ENCODE results near the gene CSNK1G3.

DNA sequence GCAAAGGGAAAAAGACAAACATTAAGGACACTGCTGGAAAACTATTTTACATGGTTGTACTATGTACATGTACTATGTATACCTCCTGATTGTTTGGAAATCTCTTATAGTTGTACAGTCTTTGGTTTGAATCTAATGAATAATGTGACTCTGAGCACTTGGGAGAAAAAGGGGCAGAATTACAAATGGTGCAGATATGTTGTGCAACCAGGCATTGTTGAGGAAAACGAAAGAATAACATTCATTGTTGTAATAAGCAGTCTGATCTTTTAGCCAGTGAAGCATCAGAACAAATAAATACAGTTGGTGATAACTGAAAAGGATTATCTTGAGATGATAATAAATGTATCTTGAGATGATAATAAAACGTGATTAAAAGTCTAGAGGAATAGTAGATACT, 87.2 kb downstream of the CSNK1G3 start:
- TF ChIP-seq, protein P1, sequence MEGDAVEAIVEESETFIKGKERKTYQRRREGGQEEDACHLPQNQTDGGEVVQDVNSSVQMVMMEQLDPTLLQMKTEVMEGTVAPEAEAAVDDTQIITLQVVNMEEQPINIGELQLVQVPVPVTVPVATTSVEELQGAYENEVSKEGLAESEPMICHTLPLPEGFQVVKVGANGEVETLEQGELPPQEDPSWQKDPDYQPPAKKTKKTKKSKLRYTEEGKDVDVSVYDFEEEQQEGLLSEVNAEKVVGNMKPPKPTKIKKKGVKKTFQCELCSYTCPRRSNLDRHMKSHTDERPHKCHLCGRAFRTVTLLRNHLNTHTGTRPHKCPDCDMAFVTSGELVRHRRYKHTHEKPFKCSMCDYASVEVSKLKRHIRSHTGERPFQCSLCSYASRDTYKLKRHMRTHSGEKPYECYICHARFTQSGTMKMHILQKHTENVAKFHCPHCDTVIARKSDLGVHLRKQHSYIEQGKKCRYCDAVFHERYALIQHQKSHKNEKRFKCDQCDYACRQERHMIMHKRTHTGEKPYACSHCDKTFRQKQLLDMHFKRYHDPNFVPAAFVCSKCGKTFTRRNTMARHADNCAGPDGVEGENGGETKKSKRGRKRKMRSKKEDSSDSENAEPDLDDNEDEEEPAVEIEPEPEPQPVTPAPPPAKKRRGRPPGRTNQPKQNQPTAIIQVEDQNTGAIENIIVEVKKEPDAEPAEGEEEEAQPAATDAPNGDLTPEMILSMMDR (IDR thresholded peaks at IDR 0.05) = no peak
- TF ChIP-seq TCF7L2 (IDR thresholded peaks at IDR 0.05; ENCODE audit: low read depth, low read length) (no peak), SIN3A (IDR thresholded peaks at IDR 0.05; ENCODE audit: borderline replicate concordance, insufficient read depth, low read depth, low read length) (no peak), POLR2AphosphoS5 (IDR thresholded peaks at IDR 0.05; ENCODE audit: low read depth, low read length) (no peak)

Measured in Panc1 (cell line).